OCI-M2 (cell line): Measurements from ENCODE around the gene PLIN5.

ENCODE experiments used
- DNase-seq: peaks from one replicate; lab custom pipeline; 2025; ENCODE audit not compliant: unreplicated experiment; lab: John Stamatoyannopoulos, UW

Gene PLIN5

GRCh38 chr19:4493104-4493928, 41.7 kb downstream of the PLIN5 start:
- no peak for DNase-seq

- no peak for DNase-seq
These were observed 42.5 kb downstream of the PLIN5 start for GRCh38 chr19:4492337-4493103.

DNA sequence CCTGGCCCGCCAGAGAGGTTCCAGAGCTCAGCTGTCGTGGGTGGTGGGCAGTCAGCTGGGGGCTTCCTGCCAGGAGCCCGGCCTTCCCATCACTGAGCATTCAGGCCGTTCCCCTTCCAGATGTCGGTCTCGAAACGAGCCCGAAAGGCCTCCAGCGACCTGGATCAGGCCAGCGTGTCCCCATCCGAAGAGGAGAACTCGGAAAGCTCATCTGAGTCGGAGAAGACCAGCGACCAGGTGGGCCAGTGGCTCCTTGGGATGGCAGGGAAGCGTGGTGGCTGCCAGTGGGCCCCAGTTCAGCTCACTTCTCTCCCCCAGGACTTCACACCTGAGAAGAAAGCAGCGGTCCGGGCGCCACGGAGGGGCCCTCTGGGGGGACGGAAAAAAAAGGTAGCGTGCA, 43.6 kb downstream of the PLIN5 start:
- no peak for DNase-seq

DNA sequence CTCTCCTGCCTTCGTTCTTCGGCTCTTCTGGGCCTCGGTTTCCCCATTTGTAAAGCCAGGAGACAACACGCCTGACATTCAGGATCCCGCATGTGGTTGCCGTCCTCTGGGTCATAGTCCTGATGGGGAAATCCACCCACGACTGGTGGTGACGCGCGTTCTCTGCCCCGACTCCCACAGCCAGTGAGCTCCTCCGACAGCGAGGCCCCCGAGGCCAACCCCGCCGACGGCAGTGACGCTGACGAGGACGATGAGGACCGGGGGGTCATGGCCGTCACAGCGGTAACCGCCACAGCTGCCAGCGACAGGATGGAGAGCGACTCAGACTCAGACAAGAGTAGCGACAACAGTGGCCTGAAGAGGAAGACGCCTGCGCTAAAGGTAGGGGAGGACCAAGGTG, 46.5 kb downstream of the PLIN5 start:
- DNase-seq, result no peak

- DNase-seq, result no peak
These were observed 47.5 kb downstream of the PLIN5 start for GRCh38 chr19:4487572-4487971.

- DNase-seq, result no peak
These were observed 51.6 kb downstream of the PLIN5 start for GRCh38 chr19:4483385-4483784.

- DNase-seq, result no peak
These were observed 52.2 kb downstream of the PLIN5 start for GRCh38 chr19:4482721-4483364.

DNA sequence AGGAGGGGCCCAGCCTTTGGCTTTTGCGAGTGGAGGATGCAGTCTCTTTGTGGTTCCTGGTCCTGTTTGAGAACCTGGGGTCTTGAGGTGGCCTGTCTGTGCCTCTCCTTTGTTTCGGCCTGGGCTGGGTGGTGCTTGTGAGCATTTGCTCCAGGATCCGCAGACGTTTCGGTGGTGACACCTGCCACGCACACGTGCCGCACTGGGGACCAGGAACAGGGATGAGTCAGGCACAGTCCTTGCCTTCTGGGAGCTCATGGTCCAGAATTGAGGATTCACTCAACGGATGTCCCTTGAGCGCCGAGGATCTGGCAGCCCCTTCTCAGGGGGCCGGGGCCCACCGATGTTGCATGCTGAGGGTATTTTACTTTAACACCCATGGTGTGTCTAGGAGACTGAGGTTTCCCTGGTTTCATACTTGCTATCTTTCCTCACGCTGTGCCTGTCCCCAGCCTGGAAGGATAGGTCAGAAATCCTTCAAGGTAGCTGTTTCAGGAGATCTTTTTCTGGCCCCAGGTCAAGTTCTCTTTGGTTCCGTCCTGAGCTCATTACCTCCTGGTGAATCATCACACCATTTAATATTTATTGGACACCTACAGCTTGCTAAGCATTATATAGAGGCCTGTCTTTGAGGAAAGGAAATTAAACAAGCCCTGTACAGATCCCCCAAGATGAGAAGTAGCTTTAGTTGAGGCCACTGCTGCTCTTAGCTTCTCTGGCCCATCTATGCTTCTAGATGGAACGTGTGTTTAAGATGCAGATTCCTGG, 57.8 kb downstream of the PLIN5 start:
- DNase-seq, result no peak

DNA sequence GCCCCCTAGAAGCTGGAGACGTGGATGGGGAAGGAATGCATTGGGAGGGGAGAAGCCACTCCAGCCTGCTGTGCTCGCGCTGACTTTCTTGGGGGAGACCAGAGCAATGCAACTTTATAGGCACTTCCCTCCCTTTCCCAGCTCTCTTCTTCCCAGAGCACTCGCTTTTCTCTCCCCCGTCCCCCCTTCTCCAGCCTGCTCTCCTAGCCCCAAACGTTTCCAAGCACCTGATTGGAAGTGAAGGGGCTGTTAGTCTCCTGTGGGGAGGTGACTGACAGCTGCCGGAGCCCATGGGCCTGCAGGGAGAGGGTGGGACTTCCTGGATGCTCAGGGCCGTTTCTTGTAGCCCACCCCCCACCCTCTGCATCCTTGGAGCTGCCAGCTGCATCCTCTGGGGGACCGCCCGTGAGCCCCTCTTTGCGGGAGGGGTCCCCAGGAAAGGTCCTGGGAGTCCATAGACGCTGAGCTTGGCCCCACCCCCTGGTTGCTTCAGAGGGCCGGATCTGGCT, 60.5 kb downstream of the PLIN5 start:
- DNase-seq, result no peak

- DNase-seq, result no peak
These were observed 61.1 kb downstream of the PLIN5 start for GRCh38 chr19:4473763-4474513.

DNA sequence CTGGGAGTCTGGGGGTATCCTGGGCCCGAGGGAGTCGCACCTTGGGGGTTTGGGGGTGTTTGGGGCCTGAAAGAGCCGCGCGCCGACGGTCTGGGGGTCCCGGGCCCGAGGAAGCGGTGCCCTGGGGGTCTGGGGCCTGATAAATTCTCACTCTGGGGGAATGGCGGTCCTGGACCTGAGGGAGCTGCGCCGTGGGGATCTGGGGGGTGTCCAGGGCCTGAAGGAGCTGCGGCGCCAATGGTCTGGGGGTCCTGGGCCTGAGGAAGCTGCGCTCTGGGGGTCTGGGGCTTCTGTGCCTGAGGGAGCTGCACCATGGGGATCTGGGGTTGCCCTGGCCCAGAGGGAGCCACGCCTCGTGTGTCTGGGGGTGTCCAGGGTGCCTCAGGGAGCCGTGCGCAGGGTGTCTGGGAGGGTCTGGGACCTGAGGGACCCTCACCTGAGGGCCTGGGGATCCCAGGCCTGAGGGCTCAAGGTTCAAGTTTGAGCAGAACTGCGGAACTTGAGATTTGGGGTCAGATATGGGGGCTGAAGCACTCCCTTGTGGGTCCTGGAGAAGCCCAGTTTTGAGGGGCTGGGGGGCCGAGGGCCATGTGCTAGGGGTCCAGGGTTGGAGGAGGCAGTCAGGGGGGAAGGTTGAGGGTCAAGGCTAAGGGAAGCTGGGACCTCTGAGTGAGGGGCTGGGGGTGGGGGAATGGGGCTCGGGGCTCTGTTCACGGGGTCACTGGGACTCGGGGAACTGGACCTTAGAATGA, 61.8 kb downstream of the PLIN5 start:
- no peak for DNase-seq
